GM18907 (cell line): ENCODE data around the gene EFNA2.

ENCODE experiments used
- ATAC-seq: cut with Tn5 transposase; IDR thresholded peaks from one replicate; pipeline ENCODE4 v1.9.1; 2021; ENCODE audit warnings: mild to moderate bottlenecking, moderate library complexity; ENCODE audit not compliant: unreplicated experiment

EFNA2 gene

DNA sequence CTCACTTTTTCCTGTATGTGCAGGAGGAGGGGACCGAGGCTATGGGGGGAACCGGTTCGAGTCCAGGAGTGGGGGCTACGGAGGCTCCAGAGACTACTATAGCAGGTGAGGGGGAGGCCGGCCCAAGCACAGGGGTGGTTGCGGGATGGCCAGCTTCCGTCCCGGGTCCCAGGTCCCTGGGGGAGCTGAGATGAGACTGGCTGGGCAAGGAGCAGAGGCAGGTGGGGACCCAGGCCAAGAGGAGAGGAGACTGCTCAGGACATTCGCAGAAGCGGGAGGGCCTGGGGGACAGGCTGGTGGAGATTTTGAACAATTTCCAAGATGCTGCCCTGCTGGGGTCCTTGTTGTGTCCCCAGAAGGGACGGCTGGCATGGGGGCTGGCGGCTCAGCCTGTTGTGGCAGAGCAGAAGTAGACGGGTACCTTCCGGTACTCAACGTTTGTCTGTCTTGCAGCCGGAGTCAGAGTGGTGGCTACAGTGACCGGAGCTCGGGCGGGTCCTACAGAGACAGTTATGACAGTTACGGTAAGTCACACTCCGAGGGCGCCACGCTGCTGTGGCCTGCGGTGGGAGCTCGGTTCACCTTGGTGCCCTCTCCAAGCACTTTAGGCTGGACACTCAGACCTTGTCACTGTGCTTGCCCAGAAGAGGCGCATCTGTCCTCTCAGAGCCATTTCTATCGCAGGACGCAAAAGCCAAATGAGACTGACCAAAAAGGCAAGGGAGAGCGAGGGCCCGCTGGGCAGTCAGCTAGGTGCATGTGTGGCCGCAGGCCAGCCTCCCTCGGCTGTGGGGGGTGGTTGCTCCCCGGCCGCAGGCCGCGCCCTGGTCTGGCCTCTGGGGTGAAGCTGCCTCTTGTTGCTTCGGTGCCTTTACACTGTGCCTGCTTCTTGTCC is 13.9 kb upstream of the EFNA2 start:
- ATAC-seq = no peak

DNA sequence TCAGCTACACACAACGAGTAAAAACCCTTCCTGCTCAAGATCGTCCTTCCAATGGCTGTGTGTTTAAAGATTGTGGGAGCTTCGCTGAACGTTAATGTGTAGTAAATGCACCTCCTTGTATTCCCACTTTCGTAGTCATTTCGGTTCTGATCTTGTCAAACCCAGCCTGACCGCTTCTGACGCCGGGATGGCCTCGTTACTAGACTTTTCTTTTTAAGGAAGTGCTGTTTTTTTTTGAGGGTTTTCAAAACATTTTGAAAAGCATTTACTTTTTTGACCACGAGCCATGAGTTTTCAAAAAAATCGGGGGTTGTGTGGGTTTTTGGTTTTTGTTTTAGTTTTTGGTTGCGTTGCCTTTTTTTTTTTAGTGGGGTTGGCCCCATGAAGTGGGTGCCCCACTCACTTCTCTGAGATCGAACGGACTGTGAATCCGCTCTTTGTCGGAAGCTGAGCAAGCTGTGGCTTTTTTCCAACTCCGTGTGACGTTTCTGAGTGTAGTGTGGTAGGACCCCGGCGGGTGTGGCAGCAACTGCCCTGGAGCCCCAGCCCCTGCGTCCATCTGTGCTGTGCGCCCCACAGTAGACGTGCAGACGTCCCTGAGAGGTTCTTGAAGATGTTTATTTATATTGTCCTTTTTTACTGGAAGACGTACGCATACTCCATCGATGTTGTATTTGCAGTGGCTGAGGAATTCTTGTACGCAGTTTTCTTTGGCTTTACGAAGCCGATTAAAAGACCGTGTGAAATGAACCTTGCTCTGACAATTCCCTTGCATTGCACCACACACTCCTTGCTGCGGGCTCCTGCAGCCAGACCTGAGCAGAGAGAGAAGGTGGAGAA is 13.0 kb upstream of the EFNA2 start:
- ATAC-seq = no peak

DNA sequence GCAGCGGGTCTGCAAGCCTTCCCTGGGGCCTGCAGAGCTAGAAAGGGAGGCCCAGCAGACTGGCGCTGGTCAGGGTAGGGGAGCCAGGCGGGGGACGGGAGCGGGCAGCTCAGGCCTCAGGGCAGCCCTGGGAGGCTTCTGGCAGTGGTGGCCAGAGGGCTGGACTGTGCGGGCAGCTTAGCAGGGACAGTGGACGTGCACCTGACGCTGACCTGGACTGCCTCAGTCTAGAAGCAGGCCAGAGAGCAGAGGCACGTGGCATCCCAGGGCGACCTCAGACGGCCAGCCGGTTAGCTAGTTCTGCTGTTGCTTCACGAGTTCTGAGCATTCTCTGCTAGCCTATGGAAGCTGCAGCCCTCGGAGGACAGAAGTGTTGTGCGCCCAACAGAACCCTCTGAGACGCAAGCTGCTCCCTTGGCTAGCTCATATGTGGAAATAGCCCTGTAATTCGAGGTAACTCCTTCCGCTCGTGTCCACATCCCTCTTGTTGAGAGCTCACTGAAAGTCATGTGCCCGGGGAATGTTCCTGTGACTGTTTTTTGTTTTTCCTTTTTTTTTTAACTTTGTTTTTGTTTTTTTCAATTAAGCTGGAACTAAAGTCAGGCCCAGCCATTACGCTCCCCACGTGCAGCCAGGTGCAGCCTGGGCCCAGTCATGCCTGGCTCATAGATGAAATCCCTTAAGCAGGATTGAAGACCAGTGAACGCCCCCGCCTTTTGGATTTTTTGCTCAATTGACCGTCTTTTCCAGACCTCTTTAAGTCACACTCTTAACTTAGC is 12.2 kb upstream of the EFNA2 start:
- no peak for ATAC-seq

DNA sequence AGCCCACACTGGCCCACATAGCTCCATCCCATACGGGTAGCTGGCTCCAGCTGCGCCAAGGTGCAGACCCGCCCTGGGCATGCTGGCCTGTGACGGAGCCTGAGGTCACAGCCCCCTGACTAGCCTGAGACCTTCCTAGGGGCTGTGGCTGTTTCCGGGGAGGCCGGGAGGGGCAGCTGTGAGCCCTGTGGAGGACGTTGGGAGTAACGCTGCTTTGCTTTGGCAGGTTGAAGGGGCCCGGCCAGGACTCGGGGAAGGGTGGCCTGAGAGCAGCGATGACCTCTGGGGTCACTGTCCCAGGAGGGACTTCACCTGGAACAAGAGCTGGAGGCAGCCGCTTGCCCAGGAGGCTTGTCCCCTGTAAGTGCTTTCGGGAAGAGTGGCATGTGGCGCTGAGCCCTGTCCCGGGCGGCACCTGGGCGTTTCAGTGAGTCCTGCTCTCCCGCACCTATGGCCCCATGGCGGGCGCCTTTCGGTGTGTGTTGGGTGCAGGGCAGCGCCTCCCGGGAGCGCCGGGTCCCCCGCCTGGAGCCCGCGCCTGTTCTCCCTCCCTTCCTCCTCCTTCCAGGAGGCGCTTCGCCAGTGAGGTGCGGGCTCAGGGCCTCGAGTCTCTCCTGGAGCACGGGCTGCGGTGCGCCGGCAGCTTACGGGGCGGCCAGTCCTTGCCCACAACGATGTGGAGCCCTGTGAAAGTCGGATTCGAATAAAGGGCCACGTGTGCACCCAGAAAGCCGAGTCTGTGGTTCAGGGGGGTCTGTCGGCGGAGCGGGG is 11.4 kb upstream of the EFNA2 start:
- no peak for ATAC-seq

DNA sequence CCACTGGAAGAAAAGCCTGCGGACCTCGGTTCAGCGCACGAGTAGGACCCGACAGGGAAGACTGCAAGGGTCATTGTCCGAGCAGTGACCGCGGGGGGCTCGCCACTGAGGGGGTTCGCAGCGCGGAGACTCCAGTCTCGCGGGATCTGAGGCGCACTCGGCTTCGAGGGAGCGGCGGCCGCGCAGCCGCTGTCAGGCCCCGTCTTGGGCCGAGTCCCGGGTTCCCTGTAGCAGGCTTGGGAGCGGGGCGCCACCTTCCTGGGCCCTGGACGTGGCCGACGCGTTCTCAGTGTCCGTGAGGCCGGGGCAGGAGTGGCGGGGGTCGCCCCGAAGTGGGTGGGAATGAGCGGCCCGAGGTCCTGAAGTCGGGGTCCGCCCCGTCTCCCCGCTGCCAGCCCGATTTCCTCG is 10.8 kb upstream of the EFNA2 start:
- no peak for ATAC-seq

DNA sequence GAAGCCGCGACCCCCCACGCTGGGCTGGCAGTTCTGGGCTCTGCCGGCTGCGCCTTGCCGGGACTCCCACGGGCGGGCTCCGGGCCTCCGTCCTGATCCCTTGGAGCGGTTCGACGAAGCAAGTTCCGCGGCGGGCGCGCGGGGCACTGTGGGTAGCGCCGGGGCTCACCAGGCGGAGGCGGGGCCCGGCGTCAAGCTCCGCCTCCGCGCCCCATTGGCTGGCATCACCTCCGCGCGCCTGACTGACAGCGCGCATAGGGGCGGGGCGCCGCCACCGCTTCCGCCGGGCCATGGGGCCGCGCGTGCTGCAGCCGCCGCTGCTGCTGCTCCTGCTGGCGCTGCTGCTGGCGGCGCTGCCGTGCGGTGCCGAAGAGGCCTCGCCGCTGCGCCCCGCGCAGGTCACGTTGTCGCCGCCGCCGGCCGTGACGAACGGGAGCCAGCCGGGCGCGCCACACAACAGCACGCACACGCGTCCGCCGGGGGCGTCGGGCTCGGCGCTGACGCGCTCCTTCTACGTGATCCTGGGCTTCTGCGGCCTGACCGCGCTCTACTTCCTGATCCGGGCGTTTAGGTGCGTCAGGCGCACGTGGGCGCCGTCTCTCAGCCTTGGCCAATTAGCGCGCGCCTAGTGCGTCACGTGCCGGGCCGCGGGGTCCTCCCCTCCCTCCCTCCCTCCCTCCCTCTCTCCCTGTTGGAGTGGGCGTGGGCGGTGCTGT is 10.3 kb upstream of the EFNA2 start, which contains the start of gene FAM174C:
Gene FAM174C, plus strand, starts transcription at position 271 of the 716 bp plus-strand sequence. Its CDS starts 20 bp downstream, at position 291.
- ATAC-seq = peak; percentile 71

DNA sequence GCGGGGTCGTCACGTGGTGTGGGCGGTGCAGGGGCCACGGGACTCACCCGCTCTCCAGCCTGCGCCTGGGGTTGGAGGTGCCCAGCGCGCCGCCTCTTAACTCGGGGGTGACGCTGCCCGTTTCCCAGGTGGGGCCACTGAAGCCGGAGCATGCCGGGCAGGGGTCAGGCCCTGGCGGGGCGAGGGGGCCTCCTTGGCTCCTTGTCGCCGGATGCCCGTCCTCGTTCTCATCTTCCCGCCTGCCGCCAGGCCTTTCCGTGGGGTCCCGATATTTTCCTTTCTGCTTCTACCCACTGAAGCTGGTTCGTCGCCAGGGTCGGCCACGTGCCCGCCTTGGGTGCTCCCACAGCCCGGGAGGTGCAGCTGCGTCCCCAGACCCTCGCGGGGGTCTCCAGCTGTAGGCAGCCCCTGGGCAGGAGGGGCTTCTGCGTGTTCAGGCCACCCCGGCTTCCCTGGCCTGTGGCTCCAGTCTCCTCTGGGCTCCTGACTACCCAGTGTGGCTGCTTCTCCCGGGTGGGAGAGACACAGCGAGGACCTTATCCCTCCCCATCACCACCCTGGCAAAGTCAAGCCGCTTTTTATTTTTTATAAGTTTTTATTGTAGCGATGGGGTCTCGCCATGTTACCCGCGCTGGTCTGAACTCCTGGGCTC is 9.6 kb upstream of the EFNA2 start:
- no peak for ATAC-seq

DNA sequence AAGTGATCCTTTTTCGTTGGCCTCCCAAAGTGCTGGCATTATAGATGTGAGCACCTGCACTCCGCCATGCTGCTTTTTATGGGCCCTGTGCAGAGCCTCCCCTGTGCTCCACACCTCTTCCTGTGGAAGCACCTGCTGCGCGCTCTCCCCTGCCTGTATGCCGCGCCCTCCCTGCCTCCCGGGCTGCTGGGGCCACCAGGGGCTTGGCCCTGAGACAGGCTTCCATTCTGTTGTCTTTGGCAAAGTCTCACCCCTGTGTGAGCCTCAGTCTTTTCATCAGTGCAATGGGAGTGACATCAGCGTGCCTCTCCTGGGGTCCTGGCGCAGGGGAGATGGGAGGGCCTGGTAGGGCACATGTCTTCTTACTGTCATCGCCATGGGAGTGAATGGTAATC is 9.0 kb upstream of the EFNA2 start:
- ATAC-seq = no peak

DNA sequence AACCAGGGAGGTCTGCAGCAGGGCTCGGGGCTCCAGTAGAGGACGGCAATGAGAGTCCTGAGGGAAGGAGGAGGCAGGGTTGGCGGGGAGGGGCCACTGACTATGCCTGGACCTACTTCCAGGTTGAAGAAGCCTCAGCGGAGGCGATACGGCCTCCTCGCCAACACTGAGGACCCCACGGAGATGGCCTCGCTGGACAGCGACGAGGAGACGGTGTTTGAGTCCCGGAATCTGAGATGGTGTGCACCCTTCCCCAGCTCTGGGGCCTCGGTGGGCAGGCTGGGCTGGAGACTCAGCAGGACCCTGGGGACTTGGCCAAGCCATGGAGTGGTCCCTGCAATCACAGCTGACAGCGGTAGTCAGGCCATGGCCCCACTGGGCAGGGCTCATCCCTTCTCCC is 8.6 kb upstream of the EFNA2 start:
- no peak for ATAC-seq

DNA sequence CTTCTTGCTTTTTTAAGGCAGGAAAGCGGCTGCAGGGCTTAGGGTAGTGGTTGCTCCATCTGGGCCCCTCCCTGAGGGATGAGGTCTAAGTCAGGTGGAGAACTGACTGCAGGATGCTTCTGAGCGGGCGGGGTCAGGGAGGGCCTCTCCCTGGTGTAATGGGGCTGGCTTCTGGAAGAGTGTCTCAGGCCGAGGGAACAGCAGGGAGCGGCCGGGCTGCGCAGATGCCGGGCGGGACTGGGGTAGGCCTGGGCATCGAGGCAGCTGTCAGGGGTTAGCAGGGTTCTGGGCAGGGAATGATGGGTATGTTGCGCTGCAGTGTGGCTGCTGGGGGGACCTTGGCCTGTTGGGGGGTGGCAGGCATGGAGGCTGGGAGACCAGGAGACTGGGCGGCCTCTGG is 7.6 kb upstream of the EFNA2 start:
- no peak for ATAC-seq

DNA sequence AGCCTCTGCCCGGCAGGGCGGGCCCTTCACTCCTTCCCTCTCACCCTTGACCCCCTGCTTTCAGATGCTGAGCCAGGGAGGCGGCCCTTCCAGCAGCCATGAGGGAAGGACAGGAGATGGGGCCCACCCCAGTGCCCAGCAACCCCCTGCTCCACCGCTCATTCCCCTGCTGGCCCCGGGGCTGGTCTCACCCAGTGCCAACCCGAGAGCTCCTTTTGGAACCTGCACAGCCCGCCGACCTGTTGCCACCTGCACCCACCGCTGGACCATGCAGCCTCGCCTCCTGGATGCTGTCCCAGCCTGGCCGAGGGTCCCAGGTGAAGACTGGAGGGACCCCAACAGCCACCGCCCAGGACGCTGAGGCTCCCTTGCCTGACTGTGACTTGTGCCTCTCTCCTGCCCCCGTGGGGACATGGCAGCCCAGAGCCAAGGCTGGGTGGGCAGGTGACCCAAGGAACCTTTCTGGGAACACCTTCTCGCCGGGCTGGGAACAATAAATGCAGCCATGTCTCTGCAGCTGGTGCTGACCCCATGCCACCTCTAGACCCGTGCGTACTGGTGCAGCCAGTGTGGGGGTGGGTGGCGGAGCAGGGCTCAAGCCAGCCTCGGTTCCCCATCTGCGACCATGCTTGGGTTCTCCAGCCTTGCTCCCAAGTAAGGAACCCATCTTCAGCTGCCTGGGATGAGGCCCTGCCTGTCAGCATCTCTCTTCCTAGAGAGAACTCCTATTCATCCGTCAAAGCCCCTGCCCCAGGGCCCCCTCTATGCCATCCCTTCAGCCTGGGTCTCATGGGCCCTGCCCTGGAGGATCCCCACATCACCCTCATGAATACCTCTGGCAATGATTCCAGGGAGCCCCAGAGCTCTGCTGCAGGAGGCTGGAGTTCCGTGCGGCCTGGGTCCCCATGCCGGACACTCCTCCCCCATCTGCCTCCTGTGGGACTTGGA is 6.7 kb upstream of the EFNA2 start:
- ATAC-seq = no peak

DNA sequence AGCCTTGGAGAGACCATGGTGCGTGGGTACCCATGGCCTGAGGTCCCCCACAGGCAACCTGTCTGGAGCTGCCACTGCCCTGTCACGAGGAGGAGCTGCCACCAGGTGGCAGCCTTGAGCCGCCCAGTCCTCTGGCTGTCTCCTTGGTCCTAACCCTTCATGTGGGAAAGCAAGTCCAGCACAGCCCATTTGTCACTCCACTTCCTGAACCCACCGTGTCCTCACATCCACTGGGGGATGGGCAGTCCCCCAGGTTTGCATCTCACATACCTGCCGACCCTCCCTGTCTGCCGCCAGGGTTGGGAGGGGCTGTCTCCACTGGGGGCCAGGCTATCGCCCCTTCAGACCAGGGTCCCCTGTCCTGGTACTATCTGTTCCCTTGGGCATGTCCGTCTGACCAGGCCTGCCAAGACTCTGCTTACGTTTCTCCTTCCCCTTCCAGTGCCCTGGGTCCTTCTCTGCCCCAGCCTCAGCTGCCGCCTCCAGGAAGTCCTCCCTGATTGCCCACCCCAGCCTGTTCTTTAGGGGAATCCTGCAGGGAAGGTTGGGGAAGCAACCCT is 5.8 kb upstream of the EFNA2 start:
- no peak for ATAC-seq

DNA sequence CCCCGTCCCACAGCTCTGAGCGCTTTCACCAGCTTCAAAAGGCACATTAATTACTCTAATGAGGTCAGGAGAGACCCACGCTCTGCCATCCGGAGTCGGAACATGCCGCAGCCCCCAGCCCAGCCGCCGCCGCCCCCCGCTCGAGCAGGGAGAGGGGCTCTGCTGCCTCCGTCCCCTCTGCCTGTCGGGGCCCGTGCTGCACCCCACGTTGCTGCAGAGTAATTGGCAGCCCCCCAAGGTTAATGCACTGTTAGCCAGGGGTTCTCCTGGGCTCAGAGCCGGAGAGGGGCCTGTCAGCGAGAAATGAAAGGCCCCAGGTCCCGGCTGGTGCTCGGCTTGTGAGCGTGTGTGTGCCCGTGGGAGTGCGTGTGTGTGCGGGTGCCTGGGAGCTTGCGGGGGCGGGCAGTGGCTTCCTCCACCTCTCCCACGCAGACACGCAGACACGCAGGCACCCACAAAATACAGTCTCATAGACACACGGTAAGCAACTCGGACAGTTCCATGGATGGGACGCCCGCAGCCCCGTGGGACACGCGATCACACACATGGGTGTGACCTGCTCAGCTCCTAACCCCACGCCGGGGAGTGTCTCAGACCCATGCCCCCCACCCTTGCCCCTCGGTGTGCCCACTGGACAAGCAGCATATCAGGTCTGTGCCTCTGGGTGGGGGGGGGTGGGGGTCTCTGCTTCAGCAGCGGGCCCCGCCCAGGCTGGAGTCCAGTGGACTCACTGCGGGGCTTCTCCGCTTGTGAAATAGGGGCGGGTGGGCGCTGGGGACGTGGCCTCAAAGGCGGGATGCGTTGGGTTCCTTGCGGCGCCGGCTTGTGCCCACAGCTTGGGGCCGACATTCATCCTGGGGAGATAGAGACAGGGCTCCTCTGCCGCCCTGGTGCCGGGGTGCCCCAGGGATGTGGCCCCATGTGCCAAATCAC is 4.8 kb upstream of the EFNA2 start:
- no peak for ATAC-seq

DNA sequence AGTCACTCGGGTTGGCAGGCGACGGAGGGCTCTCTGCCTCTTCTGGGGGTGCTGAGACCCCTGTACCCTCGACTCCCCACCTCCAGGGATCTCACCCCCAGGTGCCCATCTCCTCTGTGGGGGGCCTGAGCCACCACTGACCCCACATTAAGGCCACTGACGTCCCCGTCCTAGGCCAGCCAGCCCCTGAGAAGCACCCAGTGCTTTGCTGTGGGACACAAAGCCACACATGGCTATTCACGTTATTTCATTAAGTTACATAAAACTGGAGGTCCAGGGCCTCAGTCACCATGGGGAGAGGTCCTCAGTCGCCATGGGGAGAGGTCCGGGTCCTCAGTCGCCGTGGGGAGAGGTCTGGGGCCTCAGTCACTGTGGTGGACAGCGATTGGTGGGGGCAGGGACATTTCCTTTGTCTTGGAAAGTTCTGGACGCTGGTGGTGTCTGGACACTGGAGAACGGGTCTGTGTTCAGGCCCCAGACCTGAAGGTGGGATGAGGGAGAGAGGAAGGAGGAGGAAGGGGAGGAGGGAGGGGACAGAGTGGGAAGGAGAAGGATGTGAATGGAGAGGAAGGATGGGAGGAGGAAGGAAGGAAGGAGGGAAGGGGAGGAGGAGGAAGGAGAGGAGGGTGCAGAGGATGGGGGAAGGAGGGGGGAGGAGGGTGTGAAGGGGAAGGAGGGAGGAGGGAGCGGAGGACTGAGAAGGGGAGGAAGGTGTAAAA is 3.9 kb upstream of the EFNA2 start:
- no peak for ATAC-seq

DNA sequence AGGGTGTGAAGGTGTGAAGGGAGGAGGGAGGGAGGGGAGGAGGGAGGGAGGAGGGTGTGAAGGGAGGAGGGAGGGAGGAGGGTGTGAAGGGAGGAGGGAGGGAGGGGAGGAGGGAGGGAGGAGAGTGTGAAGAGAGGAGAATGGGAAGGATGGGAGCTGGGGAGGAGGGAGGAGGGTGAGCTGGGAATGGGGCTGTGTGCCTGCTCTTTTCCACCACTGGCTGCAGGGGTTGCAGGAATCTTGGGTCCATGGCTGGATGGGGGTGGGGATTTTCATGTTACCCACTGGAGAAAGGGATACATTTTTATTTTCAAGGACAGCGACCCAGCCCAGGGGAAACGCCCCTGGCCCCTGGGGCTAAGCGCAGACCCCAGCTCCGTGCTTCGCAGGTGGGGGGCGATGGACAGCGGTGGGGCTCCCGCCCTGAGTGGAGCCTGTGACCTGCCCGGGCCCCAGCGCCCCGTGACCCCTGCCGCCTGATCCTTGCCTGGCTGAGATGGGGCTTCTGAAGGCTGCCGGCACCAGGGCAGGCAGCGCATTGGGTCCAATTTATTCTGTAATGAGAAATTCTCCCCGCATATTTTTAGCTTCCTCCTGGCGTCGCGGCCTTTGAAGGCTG is 3.0 kb upstream of the EFNA2 start:
- no peak for ATAC-seq
